NCI-H446 (cell line): ENCODE results near the gene CUEDC2.
"Not testable (repeated sequence)": the region's sequence is repeated elsewhere in the genome, so short reads cannot be mapped to it uniquely, and the experiment has no call there.

Experiments used
- DNase-seq, 2 experiments: peaks; one replicate each; lab custom pipeline; 2025; lab: John Stamatoyannopoulos, UW

The CUEDC2 gene

GRCh38 chr10:102454662-102455487 lies 22.5 kb upstream of the CUEDC2 start:
- DNase-seq = not testable (repeated sequence)

GRCh38 chr10:102453502-102453901 lies 21.1 kb upstream of the CUEDC2 start:
- no peak for DNase-seq

GRCh38 chr10:102452672-102453340 lies 20.4 kb upstream of the CUEDC2 start:
- no peak for DNase-seq

- DNase-seq = no peak
Observed at GRCh38 chr10:102451105-102451969, 19.0 kb upstream of the CUEDC2 start, which contains the start of gene C10orf95. C10orf95 (minus strand) TSS chr10:102451543; CDS start chr10:102451093, 450 bp downstream.

GRCh38 chr10:102450374-102451104 lies 18.2 kb upstream of the CUEDC2 start:
- peak; percentile 20 to 80 for DNase-seq

GRCh38 chr10:102450124-102450373 lies 17.7 kb upstream of the CUEDC2 start:
- DNase-seq = no peak

GRCh38 chr10:102449321-102450123 lies 17.1 kb upstream of the CUEDC2 start:
- peak in 1 of 2 experiments; percentile 53 for DNase-seq

GRCh38 chr10:102444851-102445250 lies 12.5 kb upstream of the CUEDC2 start:
- DNase-seq = no peak

- no peak for DNase-seq
Observed at GRCh38 chr10:102438374-102438773, 6.0 kb upstream of the CUEDC2 start.

- no peak for DNase-seq
Observed at GRCh38 chr10:102437515-102437914, 5.1 kb upstream of the CUEDC2 start.

- DNase-seq = no peak
Observed at GRCh38 chr10:102436312-102436711, 3.9 kb upstream of the CUEDC2 start.

- no peak for DNase-seq
Observed at GRCh38 chr10:102435529-102436233, 3.3 kb upstream of the CUEDC2 start.

GRCh38 chr10:102435133-102435497 lies 2.7 kb upstream of the CUEDC2 start:
- no peak for DNase-seq

GRCh38 chr10:102434394-102435132 lies 2.2 kb upstream of the CUEDC2 start:
- no peak for DNase-seq

- no peak for DNase-seq
Observed at GRCh38 chr10:102433619-102434046, 1.3 kb upstream of the CUEDC2 start.

- no peak for DNase-seq
Observed at GRCh38 chr10:102431452-102432124, 786 bp downstream of the CUEDC2 start.

- no peak for DNase-seq
Observed at GRCh38 chr10:102429468-102429867, 2.9 kb downstream of the CUEDC2 start.

GRCh38 chr10:102426803-102427287 lies 5.5 kb downstream of the CUEDC2 start:
- no peak for DNase-seq

- no peak for DNase-seq
Observed at GRCh38 chr10:102425444-102425843, 6.9 kb downstream of the CUEDC2 start.
